ENCODE results near the gene NIFK.
"Not testable (repeated sequence)": the region's sequence is repeated elsewhere in the genome, so short reads cannot be mapped to it uniquely, and the experiment has no call there.

The NIFK gene

DNA sequence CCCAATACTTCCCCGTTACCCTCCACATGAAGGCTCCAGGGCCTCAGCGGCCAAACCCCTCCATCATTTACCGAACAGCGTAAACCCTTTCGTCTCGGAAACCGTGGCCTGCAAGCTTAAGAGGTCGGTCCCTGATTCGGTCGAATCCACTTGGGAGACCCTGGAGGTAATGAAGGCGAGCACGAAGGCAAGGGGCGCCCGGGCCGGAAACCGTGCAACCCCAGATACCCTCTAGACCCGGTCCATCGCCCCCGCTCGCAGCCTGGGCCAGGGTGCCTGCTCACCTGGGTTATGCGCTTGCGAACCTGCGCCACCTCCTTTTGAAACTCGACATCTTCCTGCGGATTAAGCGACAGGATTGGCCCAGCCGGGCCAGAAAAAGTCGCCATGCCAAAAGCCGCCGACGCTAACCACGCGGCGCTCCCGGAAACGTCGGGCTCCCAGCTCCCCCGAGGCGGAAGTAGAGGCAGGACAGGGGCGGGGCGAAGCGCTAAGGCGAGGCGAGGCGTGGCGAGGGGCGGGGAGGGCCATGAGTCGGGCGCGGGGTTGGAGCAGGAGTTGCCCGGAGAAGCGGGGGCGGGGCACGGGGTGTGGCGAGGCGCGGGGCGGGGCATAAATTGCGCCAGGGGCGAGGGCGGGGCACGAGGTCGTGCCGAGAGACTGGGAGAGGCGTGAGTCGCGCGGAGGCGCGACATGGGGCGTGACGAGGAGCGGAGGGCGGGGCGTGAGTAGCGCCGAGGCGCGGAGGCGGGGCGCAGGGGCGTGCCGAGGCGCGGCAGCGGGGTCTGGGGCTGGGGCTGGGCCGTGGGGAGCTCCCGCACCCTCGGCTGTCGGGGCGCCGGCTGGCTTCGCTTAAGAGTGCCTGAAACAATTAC, at the start of gene NIFK:
TSS of gene NIFK (minus strand) at position 414 of the 875 bp plus-strand sequence. CDS start at position 389, 25 bp downstream.
- DNase-seq: peak; percentile 99

DNA sequence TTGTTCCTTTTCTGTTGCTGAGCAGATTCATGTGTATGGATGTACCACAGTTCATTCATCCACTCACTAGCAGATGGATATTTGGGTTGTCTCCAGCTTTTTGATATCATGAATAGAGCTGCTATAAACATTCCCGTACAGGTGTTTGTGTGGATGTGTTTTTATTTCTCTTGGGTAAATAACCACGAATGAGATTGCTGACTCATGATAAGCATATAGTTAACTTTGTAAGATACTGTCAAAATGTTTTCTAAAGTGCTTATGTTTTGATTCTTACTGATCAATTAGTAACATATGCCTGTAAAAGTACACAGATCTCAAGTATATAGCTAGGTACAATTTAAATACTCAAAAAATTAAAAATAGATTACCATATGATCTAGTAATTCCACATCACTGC, 46.5 kb upstream of the NIFK start:
- DNase-seq: no peak

DNA sequence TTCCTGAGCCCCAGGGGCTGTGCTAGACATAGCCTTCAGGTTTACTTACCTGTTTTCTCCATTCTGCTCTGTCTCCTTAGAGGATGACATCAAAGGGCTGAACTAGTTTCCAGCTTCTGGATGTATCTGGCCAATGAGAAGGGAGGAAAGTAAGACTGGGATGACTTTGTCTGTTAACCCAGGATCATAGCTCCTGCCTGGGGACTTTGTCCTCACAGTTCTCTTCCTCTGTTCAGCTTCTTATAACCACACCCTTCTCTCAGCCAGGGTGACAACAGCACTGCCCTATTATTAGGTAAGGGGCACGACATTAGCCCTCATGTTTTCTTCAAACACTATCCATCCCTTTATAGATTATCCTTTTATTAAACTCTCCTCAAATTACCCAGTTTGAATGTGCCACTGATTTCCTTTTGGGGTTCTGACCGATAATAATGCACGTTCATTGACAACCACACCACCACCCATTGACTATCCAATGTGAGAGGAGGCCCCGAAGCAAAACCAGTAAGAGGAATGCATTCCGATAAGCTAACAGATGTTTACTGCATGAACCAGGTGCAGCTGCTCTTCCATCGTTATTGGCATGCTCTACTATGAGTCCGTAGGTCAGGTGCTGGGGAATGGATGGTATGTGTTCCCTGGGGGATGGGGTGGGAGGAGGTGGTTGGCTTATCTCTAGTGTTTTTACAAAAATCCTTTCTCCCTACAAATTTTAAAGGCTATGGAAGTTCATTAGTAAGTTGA, 42.2 kb upstream of the NIFK start:
- no peak for DNase-seq

GRCh38 chr2:121777699-121778058, 41.0 kb upstream of the NIFK start:
- DNase-seq: no peak

- DNase-seq: no peak
These were observed 40.4 kb upstream of the NIFK start for GRCh38 chr2:121776885-121777698.

- DNase-seq: no peak
These were observed 39.7 kb upstream of the NIFK start for GRCh38 chr2:121776361-121776760.

- DNase-seq: no peak
These were observed 37.6 kb upstream of the NIFK start for GRCh38 chr2:121774235-121774634.

DNA sequence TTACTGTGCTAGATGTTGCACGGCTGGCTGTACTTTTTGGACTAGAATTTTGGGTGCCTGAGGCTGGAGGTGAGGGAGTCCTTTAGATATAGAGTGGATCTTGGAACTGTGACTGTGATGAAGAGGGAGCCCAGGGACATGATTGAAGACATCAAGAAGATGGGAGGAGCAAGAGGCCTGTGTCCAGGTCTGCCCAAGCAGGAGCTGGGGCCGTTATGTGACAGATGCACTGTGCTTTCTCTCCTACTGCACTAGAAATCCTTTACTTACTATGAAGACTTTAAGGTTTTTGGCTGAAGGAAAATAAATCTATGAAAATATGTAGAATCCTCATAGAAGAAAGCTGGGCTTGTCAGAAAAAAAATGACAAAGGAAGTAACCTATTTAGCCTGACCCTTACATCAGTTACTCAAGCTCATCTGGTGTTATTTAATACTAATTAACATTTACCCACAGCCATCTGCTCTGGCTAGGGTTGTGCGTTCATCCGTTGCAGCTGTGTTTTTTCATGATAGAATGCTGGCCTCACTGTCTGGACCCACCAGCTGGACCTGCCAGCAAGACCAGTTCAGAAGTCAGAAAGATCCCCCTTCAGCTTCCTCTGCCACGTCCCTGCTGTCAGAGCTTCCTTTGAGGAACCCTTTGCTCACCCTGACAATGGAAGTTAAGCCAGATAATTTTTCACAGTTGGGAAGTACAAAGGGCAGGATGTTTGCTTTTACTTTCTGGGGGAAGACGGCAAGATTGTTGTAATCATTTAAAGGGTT, 35.5 kb upstream of the NIFK start:
- DNase-seq: no peak

DNA sequence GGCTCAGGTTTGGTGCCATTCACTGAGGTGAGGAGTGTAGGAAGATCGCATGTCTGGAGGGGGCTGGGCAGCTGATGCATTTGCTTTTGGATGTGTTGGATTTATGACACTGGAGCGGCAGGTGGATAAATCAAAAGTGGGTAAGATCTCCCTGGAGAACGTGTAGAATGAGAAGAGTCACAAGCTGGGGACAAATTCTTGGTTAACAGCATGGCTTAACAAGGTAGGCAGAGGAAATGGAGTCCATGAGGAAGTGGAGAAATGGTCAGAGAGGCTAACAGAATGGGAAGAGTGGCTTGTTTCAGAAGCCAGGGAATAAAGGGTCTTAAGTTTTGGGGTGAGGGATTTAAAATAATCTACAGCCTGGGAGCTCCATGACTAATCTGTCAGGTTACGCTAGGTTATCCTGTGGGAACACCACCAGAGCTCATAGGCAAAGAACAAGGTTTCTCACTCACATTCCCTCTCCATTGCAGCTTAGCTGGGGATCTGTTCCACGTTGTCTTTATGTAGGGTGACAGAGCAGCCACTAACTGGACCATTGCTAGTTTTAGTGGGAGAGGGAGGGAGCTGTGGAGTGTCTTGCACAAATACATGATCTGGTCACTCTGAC, 31.6 kb upstream of the NIFK start:
- no peak for DNase-seq

GRCh38 chr2:121766624-121767023, 29.9 kb upstream of the NIFK start:
- no peak for DNase-seq

- DNase-seq: no peak
These were observed 28.1 kb upstream of the NIFK start for GRCh38 chr2:121764681-121765228.

- peak; percentile 97 for DNase-seq
These were observed 18.8 kb upstream of the NIFK start, which contains the start of gene TSN for GRCh38 chr2:121755237-121756111. Gene TSN, plus strand, starts transcription at chr2:121755651. Its CDS starts 129 bp downstream, at chr2:121755780.

GRCh38 chr2:121754851-121755236, 18.2 kb upstream of the NIFK start:
- no peak for DNase-seq

DNA sequence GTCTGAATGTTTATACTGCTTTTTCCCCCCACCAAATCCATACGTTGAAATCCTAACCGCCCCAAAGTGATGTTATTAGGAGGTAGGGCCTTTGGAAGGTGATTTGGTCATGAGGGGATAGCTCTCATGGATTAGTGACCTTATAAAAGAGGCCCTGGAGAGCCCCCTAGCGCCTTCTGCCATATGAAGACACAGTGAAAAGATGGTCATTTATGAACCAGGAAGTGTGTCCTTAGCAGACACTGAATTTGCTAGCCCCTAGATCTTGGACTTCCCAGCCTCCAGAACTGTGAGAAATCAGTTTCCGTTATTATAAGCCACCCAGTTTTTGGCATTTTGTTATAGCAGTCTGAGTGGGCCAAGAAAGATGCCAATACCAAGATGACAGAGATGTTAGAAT, 11.5 kb upstream of the NIFK start:
- DNase-seq: no peak

DNA sequence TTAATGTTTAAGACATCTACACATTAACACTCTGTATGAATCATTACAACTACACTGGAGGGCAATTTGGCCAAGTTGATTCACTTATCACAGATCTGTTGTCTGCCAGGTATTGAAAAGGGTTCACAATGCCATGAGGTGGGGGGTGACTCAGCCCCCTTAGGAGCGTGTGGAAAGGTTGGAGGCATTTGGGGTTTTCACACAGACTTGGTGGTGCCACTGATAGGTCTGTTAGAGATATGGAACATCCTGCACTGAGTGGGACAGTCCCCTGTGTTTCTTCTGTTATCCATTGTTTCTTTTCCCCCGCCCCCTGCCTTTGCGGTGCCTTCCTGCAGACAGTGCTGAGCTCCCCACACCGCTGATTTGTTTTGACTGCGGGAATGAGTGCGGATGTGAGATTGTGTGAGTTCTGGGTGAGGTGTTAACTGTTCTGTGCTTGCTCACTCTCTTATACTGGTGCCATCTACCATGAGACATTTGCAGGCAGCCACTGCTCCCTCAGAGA, 9.4 kb upstream of the NIFK start:
- DNase-seq: peak; percentile 37

GRCh38 chr2:121741450-121741849, 4.8 kb upstream of the NIFK start:
- DNase-seq: no peak

DNA sequence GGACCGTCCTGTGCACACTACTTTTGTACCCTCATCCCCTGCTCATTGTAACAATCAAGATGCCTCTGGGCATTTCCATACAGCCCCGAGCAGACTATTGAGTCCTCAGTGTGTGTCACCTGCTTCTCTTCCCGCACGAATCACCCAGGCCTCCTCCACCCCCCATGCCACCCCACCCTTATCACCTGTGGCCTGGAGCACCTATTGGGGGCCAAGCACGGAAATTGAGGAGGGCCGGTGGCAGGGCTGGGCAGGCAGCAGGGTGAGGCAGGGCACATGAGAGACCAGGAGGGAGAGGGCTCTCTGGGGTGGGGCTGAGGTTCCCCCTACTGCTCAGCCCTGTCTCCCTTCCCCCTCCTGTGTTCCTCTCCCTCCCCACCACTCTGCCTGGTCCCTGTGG, 4.3 kb upstream of the NIFK start:
- no peak for DNase-seq

DNA sequence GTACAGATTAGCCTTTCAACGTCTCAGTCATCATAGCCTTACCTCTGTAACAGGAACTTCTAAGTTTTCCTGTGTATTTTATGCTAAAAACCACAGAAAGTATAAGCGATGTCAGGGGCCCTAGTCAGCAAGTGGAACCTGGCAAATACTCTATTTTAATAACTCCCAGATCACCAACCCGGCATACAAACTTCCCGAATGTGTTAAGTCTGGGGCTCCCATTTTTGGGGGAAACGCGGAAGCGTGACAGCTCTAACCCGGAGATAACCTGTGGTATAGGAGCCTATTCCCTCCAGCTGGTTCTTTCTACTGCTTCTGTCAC, 574 bp downstream of the NIFK start:
- no peak for DNase-seq

DNA sequence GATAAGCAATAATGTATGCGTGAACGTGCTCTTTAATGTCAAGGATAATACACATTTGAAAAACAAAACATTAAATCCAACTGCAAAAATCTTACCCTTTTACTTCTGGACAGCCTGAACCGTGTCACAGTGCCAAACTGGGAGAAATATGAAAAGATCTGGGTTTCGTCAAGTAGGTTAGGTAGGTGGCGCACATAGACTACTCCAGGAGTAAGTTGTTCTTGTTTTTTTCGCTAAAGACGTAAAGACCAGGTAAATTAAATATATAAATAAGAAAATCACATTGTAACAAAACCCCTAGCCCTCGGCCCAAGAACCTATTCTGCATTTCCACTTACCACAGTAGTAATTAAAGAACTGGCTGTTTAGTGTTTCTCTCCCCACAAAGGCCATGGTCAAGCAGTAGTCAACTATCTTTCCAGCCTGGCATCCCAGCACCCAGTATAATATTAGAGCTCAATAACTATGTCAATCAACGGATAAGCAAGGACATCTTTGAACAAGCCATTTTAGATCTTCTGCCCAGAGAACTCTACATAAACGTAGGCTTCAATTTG, 1.1 kb downstream of the NIFK start:
- peak; percentile 23 for DNase-seq

GRCh38 chr2:121734544-121734943, 2.1 kb downstream of the NIFK start:
- DNase-seq: not testable (repeated sequence)
